Mesendoderm (in vitro differentiated cells): ENCODE results near the gene DDX47. TPM values are rescaled to one million over a fixed set of nuclear protein-coding genes. Genes with fewer than 3 reads are reported as not detected.

Source experiments
- DNase-seq: peaks from one replicate; pipeline ENCODE4 v3.0.0; 2013
- H2AK5ac ChIP-seq: 2 replicates; pipeline ENCODE4 v1.6.1; 2013; ENCODE audit warnings: low read length, inconsistent platforms
- H2BK120ac ChIP-seq: 2 replicates; pipeline ENCODE4 v1.6.1; 2013; ENCODE audit warnings: low read depth, mild to moderate bottlenecking, low read length, moderate library complexity, mixed read lengths
- H2BK15ac ChIP-seq: replicated peaks from 2 replicates; pipeline ENCODE4 v1.6.1; 2013; ENCODE audit warnings: low read depth, mild to moderate bottlenecking, moderate library complexity
- H2BK5ac ChIP-seq: 2 replicates; pipeline ENCODE4 v1.6.1; 2013; ENCODE audit warnings: low read length, inconsistent platforms
- H3K18ac ChIP-seq: 2 replicates; pipeline ENCODE4 v1.6.1; 2013; ENCODE audit warnings: mild to moderate bottlenecking, low read length, mixed read lengths
- H3K23ac ChIP-seq: one replicate; pipeline ENCODE4 v1.6.1; 2013; ENCODE audit warnings: low read length
- H3K27ac ChIP-seq: 2 replicates; pipeline ENCODE4 v1.5.1; 2013; ENCODE audit warnings: low read depth, mild to moderate bottlenecking, inconsistent platforms, low read length, moderate library complexity
- H3K27me3 ChIP-seq: 2 replicates; pipeline ENCODE4 v1.6.1; 2013; ENCODE audit warnings: low read length, control low read depth, mild to moderate bottlenecking, inconsistent platforms; ENCODE audit not compliant: insufficient read depth, poor library complexity
- H3K36me3 ChIP-seq: 2 replicates; pipeline ENCODE4 v1.6.1; 2013; ENCODE audit warnings: low read length, inconsistent platforms; ENCODE audit not compliant: control insufficient read depth, insufficient read depth
- H3K4ac ChIP-seq: one replicate; pipeline ENCODE4 v1.6.1; 2013; ENCODE audit warnings: low read depth, mild to moderate bottlenecking, low read length, moderate library complexity
- H3K4me1 ChIP-seq: 2 replicates; pipeline ENCODE4 v1.6.1; 2013; ENCODE audit warnings: low read depth, low read length, inconsistent platforms; ENCODE audit not compliant: control insufficient read depth
- H3K4me2 ChIP-seq: 2 replicates; pipeline ENCODE4 v1.6.1; 2013; ENCODE audit warnings: low read length
- H3K4me3 ChIP-seq: 2 replicates; pipeline ENCODE4 v1.5.1; 2013; ENCODE audit warnings: mild to moderate bottlenecking, low read length
- H3K56ac ChIP-seq: one replicate; pipeline ENCODE4 v1.6.1; 2013; ENCODE audit warnings: low read length
- H3K79me1 ChIP-seq: 2 replicates; pipeline ENCODE4 v1.6.1; 2013; ENCODE audit warnings: low read length, inconsistent platforms
- H3K79me2 ChIP-seq: 2 replicates; pipeline ENCODE4 v1.6.1; 2013; ENCODE audit warnings: mild to moderate bottlenecking, low read length; ENCODE audit not compliant: control insufficient read depth, insufficient read depth
- H3K9ac ChIP-seq: 2 replicates; pipeline ENCODE4 v1.6.1; 2013; ENCODE audit warnings: low read length, inconsistent platforms
- H4K5ac ChIP-seq: one replicate; pipeline ENCODE4 v1.6.1; 2013; ENCODE audit warnings: low read length
- H4K8ac ChIP-seq: one replicate; pipeline ENCODE4 v1.6.1; 2013; ENCODE audit warnings: low read depth, mild to moderate bottlenecking, control low read depth, low read length, moderate library complexity
- WGBS: extraction: QIAGEN DNeasy Blood & Tissue Kit; methylation state at CpG from one replicate; pipeline ENCODE4 v1.1.7; 2013; ENCODE audit warnings: low lambda C conversion rate, missing lambda C conversion rate; ENCODE audit not compliant: insufficient coverage; ENCODE audit errors: extremely low coverage; 5-methylcytosine and 5-hydroxymethylcytosine counted together
- polyA plus RNA-seq, 2 experiments: library from polyadenylated mRNA; stranded (reverse); fragments of 200-250 nt; gene quantifications; one replicate each; pipeline ENCODE4 v1.2.3, GENCODE V29; 2013

DDX47 gene
- 76.8 TPM for polyA plus RNA-seq (2013, experiment 1 of 2)
- polyA plus RNA-seq (2013, experiment 2 of 2) = 77.5 TPM

DNA sequence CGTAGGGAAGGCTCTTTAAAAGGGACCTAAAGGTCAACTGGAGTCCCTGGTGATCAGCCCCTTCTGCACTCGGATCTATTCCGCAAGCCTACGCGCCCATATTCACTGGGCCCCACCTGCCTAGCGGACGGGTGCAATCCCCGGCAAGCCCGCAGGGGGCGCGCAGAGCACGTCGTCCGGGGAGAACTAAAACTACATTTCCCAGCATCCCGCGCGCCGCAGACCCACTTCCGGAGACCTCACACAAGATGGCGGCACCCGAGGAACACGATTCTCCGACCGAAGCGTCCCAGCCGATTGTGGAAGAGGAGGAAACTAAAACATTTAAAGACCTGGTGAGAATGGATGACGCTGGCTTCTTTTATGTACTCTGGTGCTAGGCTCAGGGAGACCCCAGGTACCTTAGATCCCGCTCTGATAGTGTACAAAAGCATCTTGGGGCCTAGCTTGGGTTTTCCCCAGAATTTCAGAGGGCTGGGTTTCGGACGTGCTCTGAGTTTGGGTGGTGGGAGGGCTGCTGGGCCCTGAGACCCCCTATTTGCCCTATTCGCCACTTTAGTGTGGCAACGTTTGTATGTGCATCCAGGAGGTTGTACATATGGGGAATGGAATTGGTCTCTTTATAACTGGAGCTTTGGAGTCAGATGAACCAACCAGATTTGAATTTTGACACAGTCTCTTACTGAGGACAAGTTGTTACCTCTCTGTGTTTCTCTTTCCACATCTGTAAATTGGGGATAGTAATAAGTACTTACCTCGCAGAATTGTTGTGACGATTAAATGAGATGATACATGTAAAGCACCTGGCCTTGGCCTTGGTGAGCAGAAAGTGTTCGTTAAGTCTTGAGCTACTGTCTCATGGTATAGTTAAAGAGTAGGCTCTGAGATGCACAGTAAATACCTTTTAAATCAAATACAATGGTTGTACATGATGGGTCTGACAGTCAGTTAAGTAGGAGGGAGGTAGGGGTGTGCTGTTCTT lies at the start of gene DDX47:
DDX47 (plus strand) TSS at position 227 of the 982 bp plus-strand sequence; CDS start at position 249, 22 bp downstream.
- Histone ChIP-seq H3K79me1 (peaks cover 15% of the 10 kb centered on the region), H3K36me3 (no peaks in the 10 kb centered on the region), H3K79me2 (peaks cover 30% of the 10 kb centered on the region), H2BK15ac (no peak within 1 kb of the TSS), H3K56ac (peak within 1 kb of the TSS; percentile 87), H3K27me3 (no peaks in the 10 kb centered on the region), H2AK5ac (peak within 1 kb of the TSS; percentile 66), H2BK5ac (no peak within 1 kb of the TSS), H3K4me3 (peak within 1 kb of the TSS; percentile 95), H3K4me2 (peak within 1 kb of the TSS; percentile 45), H3K23ac (no peak within 1 kb of the TSS), H3K18ac (peak within 1 kb of the TSS; percentile 86), H3K4ac (no peak within 1 kb of the TSS), H4K5ac (peak within 1 kb of the TSS; percentile 79), H3K27ac (no peak within 1 kb of the TSS), H4K8ac (no peak within 1 kb of the TSS), H3K4me1 (peaks cover 9% of the 10 kb centered on the region), H2BK120ac (peak within 1 kb of the TSS; percentile 10), H3K9ac (peak within 1 kb of the TSS; percentile 94)
- no CpG with 5 or more reads among the region's 35 CpGs for WGBS
- peak; percentile 96 for DNase-seq

- H3K27me3 ChIP-seq = no peaks in the 10 kb centered on the region
- no peak for DNase-seq
- no peak overlapping the region for H3K4me3 ChIP-seq
- H2BK5ac ChIP-seq = no peak overlapping the region
- H3K23ac ChIP-seq = no peak overlapping the region
- H4K8ac ChIP-seq = no peak overlapping the region
- H2BK15ac ChIP-seq = no peak overlapping the region
- no peaks in the 10 kb centered on the region for H3K79me1 ChIP-seq
- H2BK120ac ChIP-seq = no peak overlapping the region
- no peak overlapping the region for H3K18ac ChIP-seq
- H3K36me3 ChIP-seq = no peaks in the 10 kb centered on the region
- H3K4ac ChIP-seq = no peak overlapping the region
- no peak overlapping the region for H4K5ac ChIP-seq
- no peaks in the 10 kb centered on the region for H3K4me1 ChIP-seq
- H3K27ac ChIP-seq = no peak overlapping the region
- H3K56ac ChIP-seq = no peak overlapping the region
- H3K4me2 ChIP-seq = no peak overlapping the region
- H3K79me2 ChIP-seq = no peaks in the 10 kb centered on the region
- no peak overlapping the region for H3K9ac ChIP-seq
- no peak overlapping the region for H2AK5ac ChIP-seq
Observed at GRCh38 chr12:12764824-12765223, 48.3 kb upstream of the DDX47 start.

- Histone ChIP-seq H2BK120ac (no peak overlapping the region), H3K27ac (no peak overlapping the region), H3K23ac (no peak overlapping the region), H3K79me1 (no peaks in the 10 kb centered on the region), H2BK5ac (no peak overlapping the region), H3K4me2 (no peak overlapping the region), H3K56ac (no peak overlapping the region), H4K5ac (no peak overlapping the region), H3K4me3 (no peak overlapping the region), H3K4ac (no peak overlapping the region), H3K4me1 (no peaks in the 10 kb centered on the region), H2BK15ac (no peak overlapping the region), H3K9ac (no peak overlapping the region), H3K79me2 (no peaks in the 10 kb centered on the region), H3K36me3 (no peaks in the 10 kb centered on the region), H3K27me3 (no peaks in the 10 kb centered on the region), H4K8ac (no peak overlapping the region), H3K18ac (no peak overlapping the region), H2AK5ac (no peak overlapping the region)
- no peak for DNase-seq
- no CpG with 5 or more reads among the region's 6 CpGs for WGBS
Observed at GRCh38 chr12:12770262-12770661, 42.9 kb upstream of the DDX47 start.

DNA sequence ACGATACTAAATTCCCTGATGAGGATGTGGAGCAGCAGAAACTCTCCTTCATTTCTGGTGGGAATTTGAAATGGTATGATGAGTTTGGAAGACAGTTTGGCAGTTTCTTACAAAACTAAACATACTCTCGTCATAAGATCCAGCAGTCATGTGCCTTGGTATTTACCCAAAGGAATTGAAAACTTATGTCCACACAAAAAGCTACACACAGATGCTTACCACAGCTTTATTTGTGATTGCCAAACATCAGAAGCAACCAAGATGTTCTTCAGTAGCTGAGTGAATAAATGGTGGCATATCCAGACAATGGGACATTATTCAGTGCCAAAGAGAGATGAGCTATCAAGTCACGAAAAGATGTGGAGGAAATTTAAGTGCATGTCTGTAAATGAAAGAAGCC lies 38.4 kb upstream of the DDX47 start:
- Histone ChIP-seq H3K56ac (no peak overlapping the region), H3K18ac (no peak overlapping the region), H3K4me2 (no peak overlapping the region), H3K27me3 (no peaks in the 10 kb centered on the region), H3K79me2 (no peaks in the 10 kb centered on the region), H3K23ac (no peak overlapping the region), H3K4ac (no peak overlapping the region), H3K4me3 (no peak overlapping the region), H3K79me1 (no peaks in the 10 kb centered on the region), H2BK15ac (no peak overlapping the region), H3K36me3 (no peaks in the 10 kb centered on the region), H4K8ac (no peak overlapping the region), H2AK5ac (no peak overlapping the region), H2BK5ac (no peak overlapping the region), H3K9ac (no peak overlapping the region), H2BK120ac (no peak overlapping the region), H3K4me1 (no peaks in the 10 kb centered on the region), H4K5ac (no peak overlapping the region), H3K27ac (no peak overlapping the region)
- no peak for DNase-seq
- whole genome bisulfite sequencing = no CpG with 5 or more reads among the region's 3 CpGs

DNA sequence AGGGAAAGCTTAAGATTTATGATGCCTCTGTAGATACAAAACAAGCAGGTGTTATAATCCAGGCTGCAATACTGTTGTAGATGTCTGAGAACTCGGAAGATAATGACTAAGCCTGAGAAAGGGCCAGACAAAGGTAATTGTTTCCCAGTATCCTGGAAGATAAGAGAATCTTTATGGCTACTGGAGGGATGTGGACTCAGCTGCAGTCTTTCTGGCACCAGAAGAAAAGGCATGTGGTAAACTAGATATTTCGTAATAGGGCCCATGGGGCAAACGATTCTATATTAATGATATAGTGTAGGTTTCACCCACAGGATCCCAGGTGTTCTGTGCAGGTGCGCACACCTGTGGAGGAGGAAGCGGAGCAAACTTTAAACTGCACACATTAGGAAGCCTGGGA lies 36.9 kb upstream of the DDX47 start:
- Histone ChIP-seq H3K27me3 (no peaks in the 10 kb centered on the region), H3K9ac (no peak overlapping the region), H3K4me1 (no peaks in the 10 kb centered on the region), H2BK5ac (no peak overlapping the region), H3K4me3 (no peak overlapping the region), H3K79me1 (no peaks in the 10 kb centered on the region), H3K4me2 (no peak overlapping the region), H2AK5ac (no peak overlapping the region), H3K79me2 (no peaks in the 10 kb centered on the region), H3K27ac (peak overlapping the region; percentile 20), H2BK15ac (no peak overlapping the region), H3K4ac (no peak overlapping the region), H4K5ac (no peak overlapping the region), H3K23ac (no peak overlapping the region), H3K36me3 (no peaks in the 10 kb centered on the region), H3K56ac (no peak overlapping the region), H4K8ac (no peak overlapping the region), H2BK120ac (no peak overlapping the region), H3K18ac (no peak overlapping the region)
- DNase-seq = peak; percentile 80
- no CpG with 5 or more reads among the region's 5 CpGs for WGBS
